Stomach (tissue), 9 donors: ENCODE data around the gene C16orf46. TPM values are rescaled to one million over a fixed set of nuclear protein-coding genes. Genes with fewer than 3 reads are reported as not detected.

Experiments used
- DNase-seq, 2 donors: peaks; one replicate each; pipeline versions ENCODE4 v3.0.0 to v3.0.0-alpha.2; 2013 to 2019
- H3K27ac ChIP-seq, 5 donors: fragments of 200-600 bp in 4 of 5; sonication (generic) in 4 of 5; one replicate each; pipeline ENCODE4 v1.5.1; 2013 to 2019; ENCODE audit warnings: mild to moderate bottlenecking in 1 of 5, moderate library complexity in 1 of 5
- H3K27me3 ChIP-seq, 3 donors: fragments of 200-600 bp; sonication (generic); one replicate each; pipeline ENCODE4 v1.5.1; 2017 to 2019; ENCODE audit warnings: mixed run types in 1 of 3
- H3K36me3 ChIP-seq, 4 donors: fragments of 200-600 bp; sonication (generic); 1 replicate in 3 of 4; 2 replicates in 1 of 4; pipeline ENCODE4 v1.5.1; 2016 to 2019
- H3K4me1 ChIP-seq, 4 donors: fragments of 200-600 bp; sonication (generic); one replicate each; pipeline ENCODE4 v1.5.1; 2016 to 2019
- H3K4me3 ChIP-seq, 4 donors: fragments of 200-600 bp; sonication (generic) in 3 of 4; one replicate each; pipeline ENCODE4 v1.5.1; 2016 to 2019; ENCODE audit warnings: mild to moderate bottlenecking in 1 of 4
- H3K9me3 ChIP-seq, 4 donors: fragments of 200-600 bp; sonication (generic); one replicate each; pipeline ENCODE4 v1.5.1; 2016 to 2019
- CTCF ChIP-seq, 7 experiments: fragments of 450-650 bp in 4 of 7; fragments of 200-600 bp in 3 of 7; sonication (generic) in 3 of 7; IDR thresholded peaks; one replicate each; pipeline ENCODE4 v1.5.1; 2016 to 2019; ENCODE audit warnings: antibody characterized with exemption in 7 of 7, control low read depth in 2 of 7, mild to moderate bottlenecking in 1 of 7
- EP300 ChIP-seq: sonication (generic); formaldehyde crosslinking; IDR thresholded peaks from one replicate; pipeline ENCODE4 v1.6.1; 2017; ENCODE audit warnings: antibody characterized with exemption
- POLR2A ChIP-seq, 4 donors: fragments of 450-650 bp; IDR thresholded peaks; one replicate each; pipeline ENCODE4 v1.6.1; 2016; ENCODE audit warnings: antibody characterized with exemption in 4 of 4, control low read depth in 2 of 4, mild to moderate bottlenecking in 1 of 4, moderate library complexity in 1 of 4
- POLR2AphosphoS5 ChIP-seq, 3 donors: sonication (generic); formaldehyde crosslinking; IDR thresholded peaks; one replicate each; pipeline ENCODE4 v1.6.1; 2016; ENCODE audit warnings: antibody characterized with exemption in 3 of 3
- WGBS, 5 donors: extraction: QIAGEN DNeasy Blood & Tissue Kit in 3 of 5; methylation state at CpG; one replicate each; pipeline versions ENCODE4 v1.1.5 to v1.1.7; 2013 to 2018; 5-methylcytosine and 5-hydroxymethylcytosine counted together
- intact Hi-C: fragments of 100-400 bp; cut with DNase I; formaldehyde crosslinking; loops from one replicate; pipeline ENCODE4 v1.15.1; 2023; ENCODE audit warnings: low total_unique reads
- polyA plus RNA-seq, 3 donors: library from polyadenylated mRNA; stranded (reverse); fragments of 200-250 nt; gene quantifications; one replicate each; pipeline ENCODE4 v1.2.3, GENCODE V29; 2013
- total RNA-seq, 5 donors: library from RNA; depleted of rRNA; stranded (reverse); fragments of >200 nt; gene quantifications; one replicate each; pipeline versions ENCODE4 v1.1.0 to v1.2.3, GENCODE V29; 2014 to 2016
- donor health status: healthy with polysubstance abuse.
- donor health status: Bipolar disorder and iron deficiency.
- donor health status: healthy.

The C16orf46 gene
- total and polyA plus RNA-seq, 8 donors, result 0.44 to 1.1 (median 0.62) TPM; not detected in 4

- TF ChIP-seq CTCF (IDR thresholded peaks at IDR 0.05) (peak in 5 of 7 experiments; percentile 83 to 98 (median 94)), POLR2A (IDR thresholded peaks at IDR 0.05) (no peak), EP300 (no peak), POLR2AphosphoS5 (IDR thresholded peaks at IDR 0.05) (peak in 2 of 3 donors; percentile 43 to 61)
- H3K4me3 ChIP-seq, result peak within 1 kb of the TSS; percentile 58 to 88 (median 82)
- DNase-seq, result peak; percentile 93 to 96
- H3K27me3 ChIP-seq, result no peaks in the 10 kb centered on the region
- peaks cover 12 to 38% (median 34%) of the 10 kb centered on the region in 4 donors for H3K4me1 ChIP-seq
- 3 to 15% (median 5%) methylated on average over 11 to 54 of the region's 54 CpGs for WGBS, 5 donors
- no peaks in the 10 kb centered on the region for H3K36me3 ChIP-seq
- peak within 1 kb of the TSS; percentile 64 to 90 (median 88) for H3K27ac ChIP-seq
- H3K9me3 ChIP-seq, result no peaks in the 10 kb centered on the region
- intact Hi-C loops, result no loop called here
Measured at GRCh38 chr16:81035398-81035974, 41.6 kb downstream of the C16orf46 start, which contains the start of gene ATMIN. TSS of gene ATMIN (plus strand) at chr16:81035842. CDS start at chr16:81035871, 29 bp downstream.

- DNase-seq, result no peak
- WGBS, 5 donors, result 82 to 95% (median 92%) methylated on average over 11 of the region's 11 CpGs
- Histone ChIP-seq H3K27me3 (no peaks in the 10 kb centered on the region), H3K36me3 (peaks cover 0 to 22% (median 13%) of the 10 kb centered on the region in 4 donors), H3K4me3 (no peak overlapping the region), H3K27ac (no peak overlapping the region), H3K9me3 (no peaks in the 10 kb centered on the region), H3K4me1 (no peaks in the 10 kb centered on the region)
- TF ChIP-seq CTCF (IDR thresholded peaks at IDR 0.05) (no peak), POLR2A (IDR thresholded peaks at IDR 0.05) (no peak), POLR2AphosphoS5 (IDR thresholded peaks at IDR 0.05) (no peak), EP300 (no peak)
- intact Hi-C loops, result no loop called here
Measured at GRCh38 chr16:81029930-81030604, 47.0 kb downstream of the C16orf46 start.

- no peaks in the 10 kb centered on the region for H3K9me3 ChIP-seq
- intact Hi-C loops, result no loop called here
- no peaks in the 10 kb centered on the region for H3K4me1 ChIP-seq
- no peak for TF ChIP-seq POLR2AphosphoS5 (IDR thresholded peaks at IDR 0.05)
- no peak for TF ChIP-seq POLR2A (IDR thresholded peaks at IDR 0.05)
- TF ChIP-seq EP300, result no peak
- no peak for TF ChIP-seq CTCF (IDR thresholded peaks at IDR 0.05)
- H3K36me3 ChIP-seq, result peaks cover 0 to 52% (median 31%) of the 10 kb centered on the region in 4 donors
- DNase-seq, result no peak
- H3K27ac ChIP-seq, result no peak overlapping the region
- 81 to 93% (median 92%) methylated on average over 4 of the region's 4 CpGs for WGBS, 5 donors
- no peaks in the 10 kb centered on the region for H3K27me3 ChIP-seq
- no peak overlapping the region for H3K4me3 ChIP-seq
Measured at GRCh38 chr16:81026429-81026828, 50.6 kb downstream of the C16orf46 start.

DNA sequence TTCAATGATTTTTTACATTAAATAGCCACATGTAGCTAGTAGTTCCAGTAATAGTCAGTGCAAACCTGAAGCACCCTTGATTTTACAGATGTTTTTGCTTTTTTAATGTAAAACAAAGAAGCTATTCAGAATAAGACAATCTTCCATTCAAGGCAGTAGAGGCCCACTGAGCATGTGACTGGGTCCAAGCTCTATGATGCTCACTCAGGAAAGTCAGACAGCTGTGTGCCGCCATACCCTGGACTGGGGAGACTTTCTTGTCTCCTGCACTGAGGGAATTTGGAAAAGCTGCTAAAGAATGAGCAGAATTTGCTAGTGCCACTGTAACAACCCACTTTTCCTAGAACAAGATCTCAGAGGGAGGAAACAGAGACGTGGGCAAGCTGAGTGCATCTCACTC is 58.5 kb downstream of the C16orf46 start:
- no peak for DNase-seq
- Histone ChIP-seq H3K27me3 (no peaks in the 10 kb centered on the region), H3K27ac (no peak overlapping the region), H3K4me3 (no peak overlapping the region), H3K9me3 (no peaks in the 10 kb centered on the region), H3K4me1 (no peaks in the 10 kb centered on the region), H3K36me3 (peaks cover 10 to 95% (median 68%) of the 10 kb centered on the region in 4 donors)
- intact Hi-C loops, result no loop called here
- 96 to 98% (median 97%) methylated on average over 2 of the region's 2 CpGs for WGBS, 5 donors
- no peak for TF ChIP-seq POLR2AphosphoS5 (IDR thresholded peaks at IDR 0.05)
- TF ChIP-seq POLR2A (IDR thresholded peaks at IDR 0.05), result no peak
